GM12892 (cell line): Measurements from ENCODE around the gene GNAT3.

Source experiments
- POLR2A ChIP-seq: IDR thresholded peaks from 2 replicates; pipeline ENCODE4 v1.6.1; 2011; ENCODE audit warnings: low read depth, low read length, control low read depth
- POLR2AphosphoS5 ChIP-seq: IDR thresholded peaks from 2 replicates; pipeline ENCODE4 v1.6.1; 2011; ENCODE audit warnings: low read depth, low read length, control low read depth

GRCh38 chr7:80485721-80486120 lies 26.1 kb downstream of the GNAT3 start:
- TF ChIP-seq POLR2AphosphoS5 (no peak), POLR2A (no peak)
